Endothelial cell of umbilical vein (primary cell): Measurements from ENCODE around the gene ASCL1.

Experiments used
- CTCF ChIP-seq, 2 donors: IDR thresholded peaks; 1 replicate in 1 of 2; 2 replicates in 1 of 2; pipeline ENCODE4 v1.5.1; 2011; ENCODE audit warnings: low read length in 2 of 2, mild to moderate bottlenecking in 2 of 2, moderate library complexity in 2 of 2, control low read depth in 1 of 2, inconsistent platforms in 1 of 2, low read depth in 1 of 2; ENCODE audit not compliant: insufficient read depth in 1 of 2; ENCODE audit errors: extremely low read depth in 1 of 2
- EZH2 ChIP-seq: IDR thresholded peaks from 2 replicates; pipeline ENCODE4 v1.6.1; 2012; ENCODE audit warnings: borderline replicate concordance, low read depth, mild to moderate bottlenecking, moderate library complexity, low read length, inconsistent platforms; ENCODE audit not compliant: severe bottlenecking
- GATA2 ChIP-seq: IDR thresholded peaks from 2 replicates; pipeline ENCODE4 v1.7.0; 2011; ENCODE audit warnings: low read depth, mild to moderate bottlenecking, moderate library complexity, mixed read lengths, low read length; ENCODE audit not compliant: insufficient read length, insufficient read depth
- POLR2AphosphoS5 ChIP-seq: IDR thresholded peaks from 2 replicates; pipeline ENCODE4 v1.6.1; 2012; ENCODE audit warnings: low read depth, mild to moderate bottlenecking, control low read depth, low read length, moderate library complexity; ENCODE audit not compliant: insufficient read depth

- TF ChIP-seq EZH2 (no peak), CTCF (IDR thresholded peaks at IDR 0.05; ENCODE audit: extremely low read depth in 1 of 2, insufficient read depth in 1 of 2, low read depth in 1 of 2, low read length in 2 of 2) (no peak), POLR2AphosphoS5 (no peak), GATA2 (no peak)
These were observed 49.6 kb upstream of the ASCL1 start for GRCh38 chr12:102907918-102908317.
